ENCODE data around the gene ERVV-1. TPM values are rescaled to one million over a fixed set of nuclear protein-coding genes. Genes with fewer than 3 reads are reported as not detected.

Gene ERVV-1
- total RNA-seq, 2 donors from 2014 or later: 0.40 TPM; not detected in 1

- no peaks in the 10 kb centered on the region for H3K4me1 ChIP-seq (replicated peaks)
- DNase-seq (ENCODE audit: low spot score): no peak
- WGBS: 74% methylated on average over 5 of the region's 5 CpGs
- peaks cover 0 to 9% of the 10 kb centered on the region in 2 donors for H3K36me3 ChIP-seq
- H3K27me3 ChIP-seq (replicated peaks; ENCODE audit: insufficient read depth): no peaks in the 10 kb centered on the region
- intact Hi-C loops (cut with DNase I): no loop called here
- H3K9me3 ChIP-seq: no peaks in the 10 kb centered on the region
- H3K27ac ChIP-seq: no peak overlapping the region
- TF ChIP-seq CTCF (IDR thresholded peaks at IDR 0.05) (no peak), POLR2AphosphoS5 (IDR thresholded peaks at IDR 0.05) (no peak), POLR2A (IDR thresholded peaks at IDR 0.05) (no peak)
- H3K4me3 ChIP-seq: no peak overlapping the region
Observed at GRCh38 chr19:52988506-52988905, 25.2 kb upstream of the ERVV-1 start.

- TF ChIP-seq POLR2AphosphoS5 (IDR thresholded peaks at IDR 0.05) (no peak), POLR2A (IDR thresholded peaks at IDR 0.05) (no peak), CTCF (IDR thresholded peaks at IDR 0.05) (no peak)
- Histone ChIP-seq H3K27me3 (replicated peaks; ENCODE audit: insufficient read depth) (no peaks in the 10 kb centered on the region), H3K36me3 (peaks cover 0 to 2% of the 10 kb centered on the region in 2 donors), H3K4me1 (replicated peaks) (no peaks in the 10 kb centered on the region), H3K9me3 (no peaks in the 10 kb centered on the region), H3K4me3 (no peak overlapping the region), H3K27ac (no peak overlapping the region)
- no peak for DNase-seq (ENCODE audit: low spot score)
- intact Hi-C loops (cut with DNase I): no loop called here
- WGBS: 90% methylated on average over 16 of the region's 16 CpGs
Observed at GRCh38 chr19:52990759-52991418, 22.8 kb upstream of the ERVV-1 start.

GRCh38 chr19:52991484-52991883 is 22.2 kb upstream of the ERVV-1 start:
- Histone ChIP-seq H3K4me3 (no peak overlapping the region), H3K27me3 (replicated peaks; ENCODE audit: insufficient read depth) (no peaks in the 10 kb centered on the region), H3K36me3 (no peaks in the 10 kb centered on the region), H3K27ac (no peak overlapping the region), H3K4me1 (replicated peaks) (no peaks in the 10 kb centered on the region), H3K9me3 (no peaks in the 10 kb centered on the region)
- DNase-seq (ENCODE audit: low spot score): no peak
- 95% methylated on average over 2 of the region's 2 CpGs for WGBS
- intact Hi-C loops (cut with DNase I): no loop called here
- TF ChIP-seq CTCF (IDR thresholded peaks at IDR 0.05) (no peak), POLR2A (IDR thresholded peaks at IDR 0.05) (no peak), POLR2AphosphoS5 (IDR thresholded peaks at IDR 0.05) (no peak)

GRCh38 chr19:52992109-52993004 is 21.4 kb upstream of the ERVV-1 start:
- Histone ChIP-seq H3K4me1 (replicated peaks) (no peaks in the 10 kb centered on the region), H3K27me3 (replicated peaks; ENCODE audit: insufficient read depth) (no peaks in the 10 kb centered on the region), H3K4me3 (peak overlapping the region; percentile 40 to 44), H3K9me3 (no peaks in the 10 kb centered on the region), H3K27ac (peak overlapping the region; percentile 64 to 79), H3K36me3 (no peaks in the 10 kb centered on the region)
- WGBS: 16% methylated on average over 26 of the region's 26 CpGs
- TF ChIP-seq CTCF (IDR thresholded peaks at IDR 0.05) (no peak), POLR2A (IDR thresholded peaks at IDR 0.05) (no peak), POLR2AphosphoS5 (IDR thresholded peaks at IDR 0.05) (no peak)
- peak; percentile 10 for DNase-seq (ENCODE audit: low spot score)
- intact Hi-C loops (cut with DNase I): no loop called here
